Eye (tissue), 1 donor: ENCODE data around the gene AGFG1.

Experiments used
- DNase-seq: peaks from one replicate; pipeline ENCODE4 v3.0.0-alpha.2; 2015

The AGFG1 gene, protein sequence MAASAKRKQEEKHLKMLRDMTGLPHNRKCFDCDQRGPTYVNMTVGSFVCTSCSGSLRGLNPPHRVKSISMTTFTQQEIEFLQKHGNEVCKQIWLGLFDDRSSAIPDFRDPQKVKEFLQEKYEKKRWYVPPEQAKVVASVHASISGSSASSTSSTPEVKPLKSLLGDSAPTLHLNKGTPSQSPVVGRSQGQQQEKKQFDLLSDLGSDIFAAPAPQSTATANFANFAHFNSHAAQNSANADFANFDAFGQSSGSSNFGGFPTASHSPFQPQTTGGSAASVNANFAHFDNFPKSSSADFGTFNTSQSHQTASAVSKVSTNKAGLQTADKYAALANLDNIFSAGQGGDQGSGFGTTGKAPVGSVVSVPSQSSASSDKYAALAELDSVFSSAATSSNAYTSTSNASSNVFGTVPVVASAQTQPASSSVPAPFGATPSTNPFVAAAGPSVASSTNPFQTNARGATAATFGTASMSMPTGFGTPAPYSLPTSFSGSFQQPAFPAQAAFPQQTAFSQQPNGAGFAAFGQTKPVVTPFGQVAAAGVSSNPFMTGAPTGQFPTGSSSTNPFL

DNA sequence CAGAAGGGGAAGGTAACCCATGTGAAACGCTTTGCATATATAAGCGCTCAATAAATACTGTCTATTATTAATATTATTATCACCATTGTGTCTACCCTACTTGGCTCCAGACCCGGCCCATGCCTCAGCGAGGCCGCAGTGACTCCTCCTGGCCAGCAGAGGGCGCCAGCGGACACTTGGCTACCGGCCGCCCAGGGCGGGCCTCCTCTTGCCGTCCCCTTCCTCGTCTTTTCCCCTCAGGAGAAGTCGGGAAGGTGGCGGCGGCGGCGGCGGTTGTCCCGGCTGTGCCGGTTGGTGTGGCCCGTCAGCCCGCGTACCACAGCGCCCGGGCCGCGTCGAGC, at the start of gene AGFG1:
Gene AGFG1, plus strand, starts transcription at position 233 of the 341 bp plus-strand sequence. CDS start 266 bp downstream, outside the sequence.
- peak; percentile 95 for DNase-seq

DNA sequence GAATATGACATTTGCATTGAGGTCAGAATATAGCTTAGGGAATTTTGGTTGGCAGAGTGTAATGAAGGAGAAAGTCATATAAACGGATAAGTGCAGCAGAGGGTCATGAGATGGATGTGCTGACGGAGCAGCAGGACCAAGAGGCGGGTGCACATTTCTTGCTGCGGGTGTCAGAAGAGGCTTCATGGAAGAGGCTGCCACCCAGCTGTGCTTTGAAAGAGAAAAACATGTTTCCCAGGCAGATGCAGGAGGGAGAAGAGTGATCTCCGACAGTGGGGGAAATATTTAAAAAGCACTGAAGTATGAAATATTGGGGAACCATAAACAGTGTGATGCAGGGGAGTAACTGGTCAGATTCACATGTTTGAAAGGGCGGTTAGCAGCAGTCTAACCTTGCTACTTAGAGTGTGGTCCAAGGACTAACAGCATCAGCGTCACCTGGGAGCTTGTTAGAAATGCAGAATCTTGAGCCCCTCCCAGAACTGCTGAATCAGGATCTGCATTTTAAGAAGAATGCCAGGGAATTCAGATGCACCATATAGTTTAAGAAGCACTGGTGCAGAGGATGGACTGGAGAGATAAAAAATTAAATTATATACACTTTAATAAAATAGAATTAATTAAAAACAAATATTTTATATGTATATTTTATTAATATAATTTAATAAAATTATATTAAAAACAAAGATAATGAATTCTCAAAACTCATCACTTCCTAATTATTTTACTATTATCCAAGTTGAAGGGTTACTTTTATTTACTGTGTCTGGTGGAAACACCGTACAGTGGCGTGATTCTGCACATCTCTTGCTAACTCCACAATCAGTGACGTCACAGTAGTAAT, 48.1 kb upstream of the AGFG1 start:
- DNase-seq = peak; percentile 83

DNA sequence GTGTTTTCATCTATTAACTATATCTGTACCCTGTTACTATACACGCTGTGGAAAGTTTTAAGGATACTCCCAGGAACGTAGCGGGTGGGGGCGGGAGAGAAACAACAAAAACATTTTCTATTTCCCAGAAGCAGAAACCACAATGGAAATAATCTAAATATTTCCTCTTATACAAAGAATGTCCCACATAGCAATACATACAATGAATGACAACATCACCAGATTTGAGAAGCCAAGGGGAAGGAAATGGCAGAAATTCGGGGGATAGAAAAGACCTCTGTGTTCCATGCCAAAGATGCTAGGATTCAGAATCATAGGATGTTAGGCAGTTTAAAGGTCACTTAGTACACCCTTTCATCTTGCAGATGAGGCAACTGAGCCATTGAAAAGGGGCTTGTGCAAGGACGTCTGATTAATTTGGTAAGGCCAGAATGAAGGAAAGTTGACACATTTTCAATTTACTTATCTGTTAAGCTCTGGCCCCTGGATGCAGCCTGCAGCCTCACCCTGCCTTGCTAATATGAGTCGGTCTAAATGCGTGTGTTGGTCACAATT, 43.1 kb upstream of the AGFG1 start:
- no peak for DNase-seq

DNA sequence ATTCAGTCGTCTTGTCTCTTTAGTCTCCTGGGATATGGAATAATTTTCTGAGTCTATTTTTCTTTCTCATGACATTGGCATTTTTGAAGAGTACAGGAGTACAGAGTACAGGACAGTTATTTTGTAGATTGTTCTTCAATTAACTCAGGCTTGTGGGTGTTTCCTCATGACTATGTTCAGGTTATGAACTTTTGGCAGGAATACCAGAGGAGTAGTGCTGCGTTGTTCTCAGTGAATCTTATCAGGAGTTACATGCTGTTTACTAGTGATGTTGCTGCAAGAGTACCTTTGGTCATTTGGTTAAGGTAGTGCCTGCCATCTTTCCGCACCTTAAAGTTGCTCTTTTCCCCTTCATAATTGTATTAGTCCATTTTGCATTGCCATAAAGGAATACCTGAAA, 41.3 kb upstream of the AGFG1 start:
- DNase-seq = no peak

DNA sequence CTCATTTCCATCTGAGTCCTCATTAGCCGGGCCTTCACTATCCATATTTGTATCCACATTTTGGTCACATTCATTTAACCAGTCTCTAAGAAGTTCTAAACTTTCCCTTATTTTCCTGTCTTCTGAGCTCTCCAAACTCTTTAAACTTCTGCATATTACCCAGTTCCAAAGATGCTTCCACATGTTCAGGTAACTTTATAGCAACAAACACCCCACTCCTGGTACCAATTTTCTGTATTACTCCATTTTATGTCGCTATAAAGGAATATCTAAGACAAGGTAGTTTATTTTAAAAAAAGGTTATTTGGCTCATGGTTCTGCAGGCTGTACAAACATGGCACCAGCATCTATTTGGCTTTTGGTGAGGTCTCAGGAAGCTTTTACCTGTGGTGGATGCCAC, 38.8 kb upstream of the AGFG1 start:
- no peak for DNase-seq

DNA sequence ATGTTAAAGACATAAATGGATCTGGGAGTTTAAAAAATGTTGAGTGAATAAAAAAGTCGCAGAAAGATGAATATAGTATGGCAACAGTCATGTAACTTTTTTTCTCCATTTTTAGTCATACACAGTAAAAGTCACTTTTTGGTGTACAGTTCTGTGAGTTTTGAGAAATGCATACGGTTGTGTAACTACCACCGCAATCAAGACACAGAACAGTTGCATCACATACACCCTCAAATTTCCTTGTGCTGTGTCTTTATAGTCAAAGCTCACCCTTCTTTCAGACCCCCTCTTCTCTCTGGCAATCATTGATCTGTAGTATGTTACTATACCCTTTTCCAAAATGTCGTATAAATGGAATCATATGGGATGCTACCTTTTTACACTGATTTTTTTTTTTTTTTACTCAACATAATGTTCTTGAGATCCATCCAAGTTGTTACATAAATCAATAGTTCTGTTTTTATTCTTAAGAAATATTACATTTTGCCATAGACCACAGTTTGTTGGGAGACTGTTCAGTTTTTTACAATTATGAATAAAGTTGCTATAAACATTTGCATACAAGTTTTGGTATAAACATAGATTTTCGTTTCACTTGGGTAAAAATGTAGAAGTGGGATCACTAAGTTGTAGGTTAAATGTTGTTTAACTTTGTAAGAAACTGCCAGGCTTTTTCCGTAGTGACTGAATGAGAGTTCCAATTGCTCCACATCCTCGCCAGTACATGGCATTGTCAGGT, 35.4 kb upstream of the AGFG1 start:
- DNase-seq = no peak

DNA sequence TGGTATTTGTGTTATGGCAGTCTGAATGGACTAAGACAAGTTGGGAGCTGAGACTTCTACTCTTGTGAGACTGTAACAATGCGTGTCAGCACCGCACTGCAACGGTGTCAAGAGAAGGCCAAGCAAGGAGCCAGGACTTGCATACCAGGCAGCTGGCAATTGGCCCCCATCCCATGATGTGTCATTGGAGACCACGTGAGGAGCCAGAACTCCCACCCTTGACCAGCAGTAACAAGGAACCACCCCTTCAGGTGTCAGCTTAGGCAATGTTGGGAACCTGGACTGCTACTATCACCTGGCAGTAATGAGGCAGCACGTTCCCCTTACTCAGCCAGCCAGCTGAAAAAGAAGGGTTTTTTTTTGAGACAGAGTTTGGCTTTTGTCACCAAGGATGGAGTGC, 32.7 kb upstream of the AGFG1 start:
- DNase-seq = no peak

DNA sequence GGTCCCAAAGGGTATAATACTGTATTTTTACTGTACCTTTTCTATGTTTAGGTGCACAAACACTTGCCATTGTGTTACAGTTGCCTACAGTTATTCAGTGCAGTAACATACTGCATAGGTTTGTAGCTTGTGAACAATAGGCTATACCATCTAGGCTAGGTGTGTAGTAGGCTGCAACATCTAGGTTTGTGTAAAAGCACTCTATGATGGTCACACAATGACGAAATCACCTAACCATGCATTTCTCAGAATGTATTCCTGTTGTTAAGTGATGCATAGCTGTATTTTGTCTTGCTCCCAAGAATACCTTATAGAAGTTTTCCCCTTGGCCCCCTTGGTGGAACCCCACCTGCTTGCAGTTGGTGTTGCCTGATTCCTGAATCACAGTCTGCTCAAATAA, 29.3 kb upstream of the AGFG1 start:
- DNase-seq = no peak

DNA sequence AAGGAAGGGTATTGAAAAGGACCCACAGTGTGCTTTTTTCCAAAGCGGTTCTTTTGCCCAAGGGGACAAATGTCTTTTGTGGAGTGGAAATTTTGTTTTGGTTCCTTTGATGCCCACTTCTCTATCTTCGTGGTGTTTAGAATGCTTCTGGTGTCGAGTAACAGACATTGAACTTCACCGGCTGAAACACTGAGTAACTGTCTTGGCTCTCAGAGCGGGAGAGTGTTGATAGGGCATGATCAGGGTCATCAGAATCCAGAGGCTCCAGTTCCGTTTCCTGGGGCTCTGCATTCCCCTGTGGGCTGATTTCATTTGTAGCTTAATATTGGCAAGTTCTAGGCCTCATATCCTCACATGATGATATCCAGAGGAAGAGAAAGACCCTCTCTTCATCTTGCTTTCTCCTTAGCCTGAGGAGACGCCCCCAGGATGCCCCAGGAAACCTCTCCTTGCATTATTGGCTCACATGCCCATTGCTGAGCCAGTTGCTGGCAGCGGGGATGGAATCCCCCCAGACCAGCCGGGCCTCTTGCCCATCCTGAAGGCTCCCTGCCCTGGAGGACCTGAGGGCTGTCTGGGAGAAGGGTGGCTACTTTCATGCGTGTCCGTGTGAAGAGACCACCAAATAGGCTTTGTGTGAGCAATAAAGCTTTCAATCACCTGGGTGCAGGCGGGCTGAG, 27.9 kb upstream of the AGFG1 start:
- DNase-seq = no peak

DNA sequence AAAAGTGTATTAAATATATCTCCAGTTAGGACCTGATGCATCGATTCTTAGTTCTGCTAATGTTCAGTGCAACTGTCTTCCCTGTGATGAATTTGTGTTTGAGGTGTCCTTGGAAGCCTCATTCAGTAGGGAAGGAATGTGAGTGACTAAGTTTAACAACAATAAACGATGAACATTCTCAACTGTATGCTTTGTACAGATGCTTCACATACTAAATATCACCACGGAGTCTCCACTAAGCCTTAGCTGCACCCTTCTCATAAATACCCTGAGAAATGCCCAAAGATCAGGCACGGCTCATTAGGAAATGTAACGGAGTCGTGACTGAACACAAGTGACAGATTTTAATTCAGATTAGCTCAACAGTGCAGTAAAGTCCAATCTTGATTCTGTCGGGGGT, 24.4 kb upstream of the AGFG1 start:
- peak; percentile 82 for DNase-seq

DNA sequence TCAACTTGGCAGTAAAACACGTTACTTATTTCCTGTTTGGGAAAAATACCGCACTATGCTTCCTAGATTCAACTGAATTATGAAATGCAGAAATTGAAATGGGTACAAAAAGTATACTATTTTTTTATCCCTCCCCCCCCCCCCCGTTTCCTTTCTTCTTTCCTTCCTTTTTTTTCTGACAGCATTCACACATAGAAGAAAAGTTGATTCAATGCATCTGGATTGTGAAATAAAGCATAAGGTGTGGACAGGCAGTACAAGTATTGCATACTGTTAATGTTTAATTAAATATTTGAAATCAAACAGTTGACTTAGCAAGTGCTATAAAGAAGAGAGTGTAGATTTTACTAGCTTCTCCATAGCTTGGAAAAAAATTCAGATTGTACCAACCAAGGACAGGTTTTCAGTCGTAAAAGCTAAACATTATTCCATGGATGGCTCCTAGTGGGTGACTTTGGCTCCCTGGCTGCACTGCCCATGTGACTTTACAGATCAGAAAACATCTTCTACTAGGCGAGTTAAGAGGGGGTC, 21.6 kb upstream of the AGFG1 start:
- DNase-seq = no peak

DNA sequence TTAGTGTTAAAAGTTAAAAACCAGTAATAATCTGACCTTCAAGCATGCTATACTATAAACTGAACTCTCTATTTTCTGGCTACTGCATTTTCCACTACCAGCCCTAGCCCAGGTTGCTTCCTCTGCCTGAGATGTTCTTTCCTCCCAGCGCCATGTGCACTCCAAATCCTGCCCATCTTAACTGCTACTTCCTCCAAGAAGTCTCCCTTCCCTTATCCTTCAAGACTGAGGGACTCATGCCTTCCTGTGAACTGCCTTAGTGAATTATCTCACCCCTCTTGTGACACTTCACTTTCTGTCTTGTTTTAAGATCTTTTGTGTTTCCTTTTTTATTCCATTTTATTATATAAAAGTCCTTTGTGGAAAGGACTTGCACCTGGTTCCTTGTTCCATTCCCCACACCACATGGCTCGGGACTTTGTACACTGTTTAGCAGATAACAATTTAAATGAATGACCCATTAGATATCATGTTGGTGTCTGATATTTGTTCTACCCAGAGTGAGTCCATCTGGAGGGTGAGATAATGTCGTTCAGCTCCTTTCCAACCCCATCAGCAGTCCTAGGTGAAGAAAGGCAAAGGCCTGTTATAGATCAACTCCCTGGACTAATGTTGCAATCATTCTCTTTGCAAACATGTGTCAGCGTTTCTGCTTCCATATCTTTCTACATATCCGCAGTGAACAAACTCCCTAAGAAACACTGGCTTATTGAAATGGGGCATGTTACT, 20.9 kb upstream of the AGFG1 start:
- no peak for DNase-seq

DNA sequence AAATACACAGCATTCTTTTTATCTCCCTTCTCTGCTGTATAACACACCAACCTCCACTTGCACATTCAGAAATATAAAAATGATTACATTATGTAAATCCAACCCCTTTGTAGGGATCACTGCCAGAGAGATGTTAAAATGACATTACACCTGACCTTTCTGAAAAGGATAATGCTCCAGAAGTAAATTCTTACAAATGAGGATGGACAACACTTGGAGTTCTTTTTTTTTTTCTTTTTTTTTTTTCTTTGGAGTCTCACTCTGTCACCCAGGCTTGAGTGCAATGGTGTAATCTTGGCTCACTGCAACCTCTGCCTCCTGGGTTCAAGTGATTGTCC, 20.3 kb upstream of the AGFG1 start:
- no peak for DNase-seq

DNA sequence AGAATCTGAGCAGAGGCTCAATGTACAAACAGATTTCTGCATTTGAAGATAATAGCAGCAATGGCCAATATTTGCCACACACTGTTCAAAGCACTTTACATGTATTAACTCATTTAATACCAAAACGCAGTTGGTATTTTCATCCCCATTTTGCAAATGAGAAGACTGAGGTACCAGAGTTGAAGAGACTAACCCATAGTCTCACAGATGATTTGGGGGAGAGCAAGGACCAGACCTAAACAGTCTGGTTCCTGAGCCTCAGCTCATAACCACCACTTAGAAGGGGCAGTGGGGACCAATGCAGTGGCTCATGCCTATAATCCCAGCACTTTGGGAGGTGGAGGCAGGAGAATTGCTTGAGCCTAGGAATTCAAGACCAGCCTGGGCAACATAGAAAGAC, 18.1 kb upstream of the AGFG1 start:
- DNase-seq = no peak

DNA sequence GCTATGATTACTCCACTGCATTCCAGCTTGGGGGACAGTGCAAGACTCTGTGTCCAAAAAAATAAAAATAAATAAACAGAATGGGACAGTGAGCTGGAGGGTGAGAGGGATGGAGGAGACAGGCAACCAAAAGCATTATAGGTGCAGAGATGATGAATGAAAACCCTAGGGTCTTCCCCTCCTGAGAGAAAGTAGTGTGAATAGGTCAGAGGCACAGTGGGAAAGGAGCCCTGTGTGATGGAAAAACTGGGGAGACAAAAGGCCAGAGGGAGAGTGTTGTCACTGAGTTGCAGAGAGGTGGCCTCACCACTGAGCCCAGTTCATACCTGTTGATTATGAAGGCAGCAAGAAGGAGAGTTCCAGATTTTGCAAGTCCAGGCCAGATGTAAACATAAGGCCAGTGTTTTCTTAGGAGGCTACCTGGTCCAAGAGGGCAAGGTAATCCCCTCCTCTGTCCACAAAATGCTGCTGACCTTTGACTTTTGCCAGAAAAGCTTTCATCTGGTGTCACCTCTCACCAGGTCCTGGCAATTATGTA, 17.6 kb upstream of the AGFG1 start:
- no peak for DNase-seq

DNA sequence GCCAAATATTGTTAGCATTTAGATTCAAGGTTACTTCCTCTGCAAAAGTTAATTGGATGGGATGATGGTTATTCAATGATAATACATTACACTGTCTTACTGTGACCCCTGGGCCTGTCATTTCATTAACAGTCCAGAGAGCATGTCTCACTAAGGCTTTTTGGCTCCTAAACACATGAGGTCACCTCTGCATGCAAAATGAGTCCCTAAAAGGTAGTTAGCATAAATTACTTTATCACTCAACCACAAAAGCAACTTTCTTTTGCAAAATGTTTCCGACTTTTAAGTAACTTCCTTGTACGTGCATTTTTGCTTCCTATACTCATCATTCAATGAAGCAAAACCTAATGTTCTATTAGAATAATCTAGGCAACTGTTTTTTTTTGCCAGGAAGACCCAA, 16.8 kb upstream of the AGFG1 start:
- DNase-seq = no peak

DNA sequence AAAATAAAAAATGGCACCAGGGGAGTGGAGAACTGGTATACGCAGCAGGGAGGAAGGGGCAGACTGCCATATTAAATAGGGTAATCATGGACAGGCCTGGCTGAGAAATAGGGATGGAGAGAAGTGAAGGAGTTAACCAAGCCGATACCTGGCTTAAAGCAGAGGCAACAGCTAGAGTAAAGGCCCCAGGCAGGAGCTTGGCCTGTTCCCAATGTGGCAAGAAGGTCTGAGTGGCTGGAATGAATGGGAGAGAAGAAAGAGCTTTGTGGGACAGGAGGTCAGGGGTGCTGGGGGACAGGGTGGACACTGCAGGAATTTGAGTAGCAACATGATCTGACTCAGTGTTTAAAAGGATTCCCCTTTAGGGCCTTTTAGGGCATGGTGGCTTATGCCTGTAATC, 15.9 kb upstream of the AGFG1 start:
- DNase-seq = no peak

DNA sequence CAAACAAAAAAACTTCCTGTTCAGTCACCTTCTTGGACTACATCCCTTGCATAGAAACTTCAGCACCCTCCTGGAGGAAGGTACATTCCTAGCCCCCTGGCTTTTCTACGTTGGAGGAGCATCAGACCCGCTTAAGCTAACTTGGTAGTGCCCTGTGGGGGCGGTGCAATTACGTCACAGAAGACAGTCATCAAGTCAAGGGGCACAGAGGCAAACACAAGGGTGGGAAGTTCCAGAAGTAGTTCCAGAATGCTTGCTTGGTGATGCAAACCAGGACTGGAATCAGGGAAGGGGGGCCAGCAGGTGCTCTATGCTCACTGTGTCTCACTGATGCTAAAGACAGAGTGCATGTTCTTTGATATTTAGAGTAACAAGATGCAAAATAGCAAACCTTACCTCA, 15.2 kb upstream of the AGFG1 start:
- DNase-seq = no peak

DNA sequence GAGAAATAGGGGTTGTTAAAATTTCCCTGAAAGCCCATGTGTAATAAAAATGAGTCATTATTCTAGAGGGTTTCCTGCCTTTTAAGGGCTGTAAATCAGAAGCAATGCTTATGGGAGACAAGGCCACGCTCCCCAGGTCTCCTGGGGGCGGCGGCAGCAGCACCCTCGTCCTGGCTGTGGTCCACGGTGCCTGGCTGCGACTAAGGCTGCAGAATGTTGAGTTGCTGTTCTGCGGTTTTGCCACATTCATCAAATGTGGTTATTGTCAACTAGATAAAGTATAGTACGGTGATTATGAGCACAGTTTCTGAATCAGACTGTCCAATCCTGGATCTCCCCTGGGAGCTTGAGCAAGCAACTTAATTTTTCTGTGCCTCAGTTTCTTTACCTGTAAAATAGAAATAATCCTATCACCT, 11.9 kb upstream of the AGFG1 start:
- no peak for DNase-seq

DNA sequence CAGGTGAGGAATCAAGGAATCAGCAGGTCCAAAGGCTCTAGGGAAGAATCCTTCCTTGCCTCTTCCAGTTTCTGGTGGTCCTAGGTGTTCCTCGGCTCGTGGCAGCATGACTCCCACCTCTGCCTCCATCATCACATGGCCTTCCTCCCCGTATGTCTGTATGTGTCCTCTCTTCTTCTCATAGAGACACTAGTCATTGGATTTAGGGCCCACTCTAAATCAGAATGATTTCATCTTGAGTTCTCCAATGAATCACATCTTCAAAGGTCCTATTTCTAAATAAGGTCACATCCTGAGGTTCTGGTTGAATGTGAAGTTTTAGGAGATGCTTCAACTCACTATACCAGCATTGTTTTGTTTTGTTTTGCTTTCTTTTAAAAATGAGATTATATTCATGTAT, 11.1 kb upstream of the AGFG1 start:
- no peak for DNase-seq

DNA sequence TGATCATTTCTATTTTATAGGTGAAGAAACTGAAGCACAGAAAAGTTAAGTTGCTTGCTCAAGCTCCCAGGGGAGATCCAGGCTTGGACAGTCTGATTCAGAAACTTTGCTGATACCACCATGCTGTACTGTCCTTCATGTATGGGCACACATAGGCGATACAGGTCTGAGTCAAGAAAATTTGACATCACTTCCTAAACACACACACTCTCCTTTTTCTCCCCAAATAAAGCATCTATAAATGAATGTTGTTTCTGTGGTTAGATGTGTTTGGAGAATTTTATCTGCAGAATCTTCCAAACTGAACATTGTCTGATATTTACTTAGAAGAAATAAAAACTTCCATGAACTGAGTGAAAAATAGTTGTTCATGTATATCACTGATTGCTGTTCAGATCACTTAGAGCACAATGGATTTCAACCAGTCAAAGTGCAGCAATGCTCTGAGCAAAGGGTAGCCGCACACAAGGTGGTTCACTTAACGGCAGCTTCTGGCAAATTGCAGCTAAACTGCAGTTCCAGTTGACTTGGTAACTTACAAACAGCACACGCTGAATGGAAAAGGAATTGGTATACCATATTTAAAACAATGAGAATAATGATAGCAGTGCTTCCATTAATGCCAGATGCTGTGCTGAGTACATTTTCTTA, 10.0 kb upstream of the AGFG1 start:
- no peak for DNase-seq
